SK-N-SH treated with all-trans-retinoic acid at 6 μM for 48 hours (cell line): ENCODE data around the gene RABGGTA.

Source experiments
- ATAC-seq: fragments of 200-7000 bp; cut with Tn5 transposase; 3 replicates; pipeline ENCODE4 v1.9.1; 2020; ENCODE audit warnings: mild to moderate bottlenecking, moderate library complexity
- BACH2 ChIP-seq: fragments of 250-450 bp; sonication (Bioruptor Pico); IDR thresholded peaks from 2 replicates; pipeline ENCODE4 v1.9.0; 2021; ENCODE audit warnings: mild to moderate bottlenecking, borderline replicate concordance
- GLIS3 ChIP-seq: fragments of 250-450 bp; sonication (Bioruptor Pico); IDR thresholded peaks from 2 replicates; pipeline ENCODE4 v1.5.0; 2020; ENCODE audit warnings: mild to moderate bottlenecking, moderate library complexity
- OSR1 ChIP-seq: fragments of 250-450 bp; sonication (Bioruptor Pico); IDR thresholded peaks from 2 replicates; pipeline ENCODE4 v1.8.0; 2022; ENCODE audit warnings: moderate library complexity, mild to moderate bottlenecking, inconsistent platforms
- PPARA ChIP-seq: fragments of 250-450 bp; sonication (Bioruptor Pico); IDR thresholded peaks from 2 replicates; pipeline ENCODE4 v1.5.0; 2020; ENCODE audit warnings: mild to moderate bottlenecking, borderline replicate concordance
- RARB ChIP-seq: fragments of 250-450 bp; sonication (Bioruptor Pico); IDR thresholded peaks from 2 replicates; pipeline ENCODE4 v1.8.0; 2021; ENCODE audit warnings: mild to moderate bottlenecking, moderate library complexity
- TOX ChIP-seq: fragments of 250-450 bp; sonication (Bioruptor Pico); IDR thresholded peaks from 2 replicates; pipeline ENCODE4 v1.8.0; 2021; ENCODE audit warnings: mild to moderate bottlenecking, moderate library complexity, borderline replicate concordance
- TSHZ2 ChIP-seq: fragments of 250-450 bp; sonication (Bioruptor Pico); IDR thresholded peaks from 2 replicates; pipeline ENCODE4 v1.5.0; 2020; ENCODE audit warnings: mild to moderate bottlenecking, moderate library complexity
- ZC3H10 ChIP-seq: fragments of 250-450 bp; sonication (Bioruptor Pico); IDR thresholded peaks from 2 replicates; pipeline ENCODE4 v1.5.1; 2021; ENCODE audit warnings: mild to moderate bottlenecking, moderate library complexity
- ZFP30 ChIP-seq: fragments of 450-650 bp; formaldehyde crosslinking; IDR thresholded peaks from 2 replicates; pipeline ENCODE4 v1.5.0; 2022; ENCODE audit warnings: mild to moderate bottlenecking, moderate library complexity
- ZNF70 ChIP-seq: fragments of 450-650 bp; formaldehyde crosslinking; IDR thresholded peaks from 2 replicates; pipeline ENCODE4 v1.5.0; 2020; ENCODE audit warnings: mild to moderate bottlenecking, moderate library complexity
- ZNF8 ChIP-seq: fragments of 450-650 bp; formaldehyde crosslinking; IDR thresholded peaks from 2 replicates; pipeline ENCODE4 v1.5.0; 2020; ENCODE audit warnings: mild to moderate bottlenecking, moderate library complexity
- TF ChIP-seq, protein P1 (sequence below): fragments of 250-450 bp; sonication (Bioruptor Pico); IDR thresholded peaks from 2 replicates; pipeline ENCODE4 v1.8.0; 2021; ENCODE audit warnings: low read depth, mild to moderate bottlenecking, moderate library complexity, borderline replicate concordance
- TF ChIP-seq, protein P2 (sequence below): fragments of 250-450 bp; sonication (Bioruptor Pico); IDR thresholded peaks from 2 replicates; pipeline ENCODE4 v1.5.1; 2021; ENCODE audit warnings: mild to moderate bottlenecking, moderate library complexity
- TF ChIP-seq, protein P3 (sequence below): fragments of 250-450 bp; sonication (Bioruptor Pico); IDR thresholded peaks from 2 replicates; pipeline ENCODE4 v1.8.0; 2020; ENCODE audit warnings: mild to moderate bottlenecking, moderate library complexity, borderline replicate concordance

The RABGGTA gene

DNA sequence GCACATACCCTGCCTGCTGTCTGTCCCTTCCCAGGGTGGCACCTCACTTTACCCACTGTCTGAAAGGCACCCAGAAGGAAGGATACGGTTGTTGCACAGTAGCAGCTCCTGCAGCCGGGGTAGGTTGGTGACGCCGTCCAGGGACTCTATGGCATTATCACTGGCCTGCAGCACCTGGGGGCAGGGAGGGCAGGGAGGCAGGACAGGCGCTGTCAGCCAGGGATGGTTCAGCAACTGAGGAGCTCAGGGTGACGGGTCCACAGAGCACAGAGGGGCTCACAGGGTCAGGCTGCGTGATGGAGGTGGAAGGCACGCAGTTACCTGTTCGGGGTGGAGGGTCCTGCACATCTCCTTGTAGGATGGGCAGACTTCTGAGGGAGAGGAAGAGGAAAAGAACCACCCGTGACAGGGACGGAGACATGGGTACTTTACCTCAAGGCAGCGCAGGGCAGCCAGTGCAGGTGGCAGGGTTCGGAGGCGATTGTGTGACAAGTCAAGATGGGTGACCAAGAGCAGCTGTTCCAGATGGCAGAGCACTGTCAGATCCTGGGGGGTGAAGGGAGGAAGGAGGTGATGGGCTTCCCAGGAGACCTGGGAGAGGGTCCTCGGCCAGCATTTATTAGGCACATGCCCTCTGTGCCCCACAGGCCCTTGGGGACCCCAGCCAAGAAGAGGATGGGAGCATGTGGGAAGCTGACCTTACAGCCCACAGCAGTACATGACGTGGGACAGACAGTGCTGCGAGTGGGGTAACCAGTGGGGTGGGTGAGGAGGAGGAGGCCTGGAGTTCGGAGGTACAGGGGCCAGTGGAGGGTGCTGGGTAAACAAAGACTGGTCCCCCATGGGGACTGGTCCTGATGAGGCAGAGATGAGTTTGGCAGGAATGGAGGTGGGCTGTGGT, 4.8 kb downstream of the RABGGTA start:
- ATAC-seq, result no peak
- no peak for TF ChIP-seq BACH2
- TF ChIP-seq, protein P1, sequence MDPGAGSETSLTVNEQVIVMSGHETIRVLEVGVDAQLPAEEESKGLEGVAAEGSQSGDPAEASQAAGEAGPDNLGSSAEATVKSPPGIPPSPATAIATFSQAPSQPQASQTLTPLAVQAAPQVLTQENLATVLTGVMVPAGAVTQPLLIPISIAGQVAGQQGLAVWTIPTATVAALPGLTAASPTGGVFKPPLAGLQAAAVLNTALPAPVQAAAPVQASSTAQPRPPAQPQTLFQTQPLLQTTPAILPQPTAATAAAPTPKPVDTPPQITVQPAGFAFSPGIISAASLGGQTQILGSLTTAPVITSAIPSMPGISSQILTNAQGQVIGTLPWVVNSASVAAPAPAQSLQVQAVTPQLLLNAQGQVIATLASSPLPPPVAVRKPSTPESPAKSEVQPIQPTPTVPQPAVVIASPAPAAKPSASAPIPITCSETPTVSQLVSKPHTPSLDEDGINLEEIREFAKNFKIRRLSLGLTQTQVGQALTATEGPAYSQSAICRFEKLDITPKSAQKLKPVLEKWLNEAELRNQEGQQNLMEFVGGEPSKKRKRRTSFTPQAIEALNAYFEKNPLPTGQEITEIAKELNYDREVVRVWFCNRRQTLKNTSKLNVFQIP, result no peak
- TF ChIP-seq ZNF70 (CRISPR knock-in tag), result no peak
- no peak for TF ChIP-seq ZC3H10 (CRISPR knock-in tag)
- no peak for TF ChIP-seq RARB (CRISPR knock-in tag)
- no peak for TF ChIP-seq PPARA

DNA sequence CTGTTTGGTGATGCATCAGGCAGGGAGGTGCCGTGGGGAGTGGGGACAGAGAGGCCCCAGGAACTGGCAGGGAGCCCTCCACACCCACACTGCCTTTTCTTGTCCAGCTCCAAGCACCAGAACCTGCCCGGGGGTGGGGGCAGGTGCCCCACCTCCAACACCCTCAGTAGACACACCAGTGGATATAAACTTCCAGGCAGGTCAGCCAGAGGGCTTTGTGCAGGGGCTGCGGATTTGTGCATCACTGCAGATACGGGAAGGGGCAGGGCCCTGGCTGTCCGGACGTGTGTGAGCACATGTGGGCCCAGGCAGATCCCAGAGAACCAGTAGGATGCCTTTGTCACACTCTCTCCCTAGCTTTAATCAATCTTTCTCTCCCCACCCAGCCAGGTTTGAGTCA, 7.1 kb downstream of the RABGGTA start:
- TF ChIP-seq TSHZ2 (CRISPR knock-in tag), result no peak
- TF ChIP-seq ZC3H10 (CRISPR knock-in tag), result no peak
- TF ChIP-seq TOX, result no peak
- TF ChIP-seq ZFP30 (CRISPR knock-in tag), result no peak
- TF ChIP-seq RARB (CRISPR knock-in tag), result no peak

DNA sequence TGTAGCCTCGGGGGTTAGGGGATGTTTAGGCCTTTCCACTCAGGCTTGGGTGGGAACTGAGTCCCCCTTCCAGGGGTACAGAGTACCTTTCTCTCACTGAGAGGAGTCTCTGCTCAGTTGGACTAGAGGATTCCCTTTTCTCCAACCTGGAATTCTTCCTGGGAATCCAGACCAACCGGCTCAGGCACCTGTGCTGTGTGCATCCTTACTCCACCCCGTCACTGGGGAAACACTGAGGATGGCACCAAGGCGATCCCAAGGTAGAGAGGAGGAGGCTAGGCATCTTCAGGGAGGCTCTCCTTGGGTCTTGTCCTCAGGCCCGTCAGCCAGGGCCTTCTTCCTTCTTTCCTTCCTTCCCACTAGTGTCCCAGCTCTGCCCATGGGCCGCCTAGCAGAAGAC, 7.5 kb downstream of the RABGGTA start:
- ATAC-seq, result no peak
- TF ChIP-seq TSHZ2 (CRISPR knock-in tag) (no peak), ZNF8 (no peak), OSR1 (CRISPR knock-in tag) (no peak)
- TF ChIP-seq, protein P2, sequence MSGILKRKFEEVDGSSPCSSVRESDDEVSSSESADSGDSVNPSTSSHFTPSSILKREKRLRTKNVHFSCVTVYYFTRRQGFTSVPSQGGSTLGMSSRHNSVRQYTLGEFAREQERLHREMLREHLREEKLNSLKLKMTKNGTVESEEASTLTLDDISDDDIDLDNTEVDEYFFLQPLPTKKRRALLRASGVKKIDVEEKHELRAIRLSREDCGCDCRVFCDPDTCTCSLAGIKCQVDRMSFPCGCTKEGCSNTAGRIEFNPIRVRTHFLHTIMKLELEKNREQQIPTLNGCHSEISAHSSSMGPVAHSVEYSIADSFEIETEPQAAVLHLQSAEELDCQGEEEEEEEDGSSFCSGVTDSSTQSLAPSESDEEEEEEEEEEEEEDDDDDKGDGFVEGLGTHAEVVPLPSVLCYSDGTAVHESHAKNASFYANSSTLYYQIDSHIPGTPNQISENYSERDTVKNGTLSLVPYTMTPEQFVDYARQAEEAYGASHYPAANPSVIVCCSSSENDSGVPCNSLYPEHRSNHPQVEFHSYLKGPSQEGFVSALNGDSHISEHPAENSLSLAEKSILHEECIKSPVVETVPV, result no peak
- TF ChIP-seq, protein P3, sequence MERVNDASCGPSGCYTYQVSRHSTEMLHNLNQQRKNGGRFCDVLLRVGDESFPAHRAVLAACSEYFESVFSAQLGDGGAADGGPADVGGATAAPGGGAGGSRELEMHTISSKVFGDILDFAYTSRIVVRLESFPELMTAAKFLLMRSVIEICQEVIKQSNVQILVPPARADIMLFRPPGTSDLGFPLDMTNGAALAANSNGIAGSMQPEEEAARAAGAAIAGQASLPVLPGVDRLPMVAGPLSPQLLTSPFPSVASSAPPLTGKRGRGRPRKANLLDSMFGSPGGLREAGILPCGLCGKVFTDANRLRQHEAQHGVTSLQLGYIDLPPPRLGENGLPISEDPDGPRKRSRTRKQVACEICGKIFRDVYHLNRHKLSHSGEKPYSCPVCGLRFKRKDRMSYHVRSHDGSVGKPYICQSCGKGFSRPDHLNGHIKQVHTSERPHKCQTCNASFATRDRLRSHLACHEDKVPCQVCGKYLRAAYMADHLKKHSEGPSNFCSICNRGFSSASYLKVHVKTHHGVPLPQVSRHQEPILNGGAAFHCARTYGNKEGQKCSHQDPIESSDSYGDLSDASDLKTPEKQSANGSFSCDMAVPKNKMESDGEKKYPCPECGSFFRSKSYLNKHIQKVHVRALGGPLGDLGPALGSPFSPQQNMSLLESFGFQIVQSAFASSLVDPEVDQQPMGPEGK, result no peak

More for the DNA sequence above, 7.1 kb downstream of the RABGGTA start:
- no peak for ATAC-seq

GRCh38 chr14:24262821-24263733, 8.3 kb downstream of the RABGGTA start, which contains the start of gene TGM1:
Gene TGM1 (minus strand): TSS chr14:24263177. CDS start chr14:24262352, 825 bp downstream.
- no peak for TF ChIP-seq GLIS3 (CRISPR knock-in tag)
- no peak for TF ChIP-seq ZNF70 (CRISPR knock-in tag)
- no peak; the same call in 2 of the 3 replicates for ATAC-seq
